ENCODE data around the gene CNNM4.

CNNM4 gene

GRCh38 chr2:96737831-96738230 lies 22.9 kb upstream of the CNNM4 start:
- no peak overlapping the region for H3K9ac ChIP-seq (ENCODE audit: low read length)
- H3K9me3 ChIP-seq (ENCODE audit: low read length) = no peaks in the 10 kb centered on the region
- H3K4me1 ChIP-seq (ENCODE audit: insufficient read depth, low read length) = peaks cover 14% of the 10 kb centered on the region

DNA sequence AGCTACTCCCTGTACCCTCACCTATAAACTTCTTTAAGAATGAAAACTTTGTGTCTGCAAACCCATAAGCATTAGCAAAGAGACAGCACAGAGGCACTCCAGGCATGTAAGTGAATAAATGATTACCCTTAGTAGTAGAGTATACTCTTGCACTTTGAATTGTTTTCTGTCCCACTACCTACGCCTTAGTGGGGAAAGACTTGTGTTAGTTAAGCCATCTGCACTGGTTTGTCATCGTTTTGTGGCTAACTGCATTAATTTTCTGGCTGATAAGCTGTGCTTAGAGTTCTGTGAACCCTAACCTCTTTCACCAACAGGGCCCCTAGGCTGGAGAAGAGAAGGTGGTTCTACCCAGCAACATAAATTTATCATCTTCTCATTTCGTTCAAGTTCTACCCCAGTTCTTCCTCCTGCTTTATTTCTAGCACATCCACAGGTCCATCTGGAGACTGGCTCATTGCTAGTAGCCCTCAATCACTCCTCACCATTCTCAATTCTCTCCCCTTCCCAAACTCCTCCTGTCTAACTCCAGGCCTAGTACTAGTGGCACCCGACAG lies 21.5 kb upstream of the CNNM4 start:
- Histone ChIP-seq H3K4me1 (ENCODE audit: insufficient read depth, low read length) (peaks cover 14% of the 10 kb centered on the region), H3K27me3 (ENCODE audit: control insufficient read depth in 1 of 2, insufficient read depth in 2 of 2, low read length in 2 of 2) (no peaks in the 10 kb centered on the region), H3K36me3 (ENCODE audit: insufficient read depth, low read length) (peaks cover 13% of the 10 kb centered on the region), H3K4me3 (ENCODE audit: low read depth in 1 of 2, low read length in 2 of 2) (peak overlapping the region; percentile 49 to 80), H3K9ac (ENCODE audit: low read length) (peak overlapping the region; percentile 73), H3K9me3 (ENCODE audit: low read length) (no peaks in the 10 kb centered on the region), H3K27ac (ENCODE audit: low read depth, low read length) (peak overlapping the region; percentile 28)

More at GRCh38 chr2:96737831-96738230, 22.9 kb upstream of the CNNM4 start:
- Histone ChIP-seq H3K27me3 (ENCODE audit: control insufficient read depth in 1 of 2, insufficient read depth in 2 of 2, low read length in 2 of 2) (no peaks in the 10 kb centered on the region), H3K4me3 (ENCODE audit: low read depth in 1 of 2, low read length in 2 of 2) (no peak overlapping the region), H3K36me3 (ENCODE audit: insufficient read depth, low read length) (peaks cover 26% of the 10 kb centered on the region), H3K27ac (ENCODE audit: low read depth, low read length) (no peak overlapping the region)

- H3K9ac ChIP-seq (ENCODE audit: low read length) = peak within 1 kb of the TSS; percentile 73
- H3K9me3 ChIP-seq (ENCODE audit: low read length) = no peaks in the 10 kb centered on the region
- peaks cover 14% of the 10 kb centered on the region for H3K4me1 ChIP-seq (ENCODE audit: insufficient read depth, low read length)
- peak within 1 kb of the TSS; percentile 49 to 80 for H3K4me3 ChIP-seq (ENCODE audit: low read depth in 1 of 2, low read length in 2 of 2)
- peaks cover 11% of the 10 kb centered on the region for H3K36me3 ChIP-seq (ENCODE audit: insufficient read depth, low read length)
- H3K27ac ChIP-seq (ENCODE audit: low read depth, low read length) = peak within 1 kb of the TSS; percentile 28
- H3K27me3 ChIP-seq (ENCODE audit: control insufficient read depth in 1 of 2, insufficient read depth in 2 of 2, low read length in 2 of 2) = no peaks in the 10 kb centered on the region
Observed at GRCh38 chr2:96739633-96740428, 20.9 kb upstream of the CNNM4 start, which contains the start of gene LMAN2L. Gene LMAN2L, minus strand, starts transcription at chr2:96740064. Its CDS starts 24 bp downstream, at chr2:96740040.

DNA sequence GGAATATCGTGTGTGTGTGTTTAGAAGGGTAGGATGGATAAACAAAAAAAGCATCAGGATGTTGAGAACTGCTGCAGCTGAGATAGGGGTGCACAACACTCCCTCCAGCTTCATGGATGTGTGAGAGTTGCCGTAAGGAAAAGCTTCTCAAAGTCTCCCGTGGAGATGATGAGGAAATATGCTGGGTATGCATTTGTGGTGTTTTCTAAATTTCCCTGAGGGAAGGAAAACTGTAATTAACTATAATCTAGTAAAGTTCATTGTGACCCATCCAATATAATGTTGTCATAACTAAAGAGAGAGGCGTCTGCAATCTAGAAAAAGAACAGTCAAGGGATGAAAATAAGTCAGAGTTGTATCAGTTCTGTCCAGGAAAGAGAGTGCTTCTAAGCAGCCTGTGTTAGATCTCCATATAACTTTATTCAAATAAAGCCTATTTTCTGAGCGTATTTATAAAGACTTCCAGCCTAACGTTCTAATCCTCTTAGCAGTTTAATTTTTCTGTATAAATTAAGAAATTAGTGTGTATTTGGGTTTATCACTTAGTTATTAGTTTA lies 13.6 kb upstream of the CNNM4 start:
- H3K36me3 ChIP-seq (ENCODE audit: insufficient read depth, low read length) = no peaks in the 10 kb centered on the region
- H3K4me3 ChIP-seq (ENCODE audit: low read depth in 1 of 2, low read length in 2 of 2) = no peak overlapping the region
- no peak overlapping the region for H3K9ac ChIP-seq (ENCODE audit: low read length)
- no peaks in the 10 kb centered on the region for H3K9me3 ChIP-seq (ENCODE audit: low read length)
- no peaks in the 10 kb centered on the region for H3K27me3 ChIP-seq (ENCODE audit: control insufficient read depth in 1 of 2, insufficient read depth in 2 of 2, low read length in 2 of 2)
- H3K4me1 ChIP-seq (ENCODE audit: insufficient read depth, low read length) = no peaks in the 10 kb centered on the region
- H3K27ac ChIP-seq (ENCODE audit: low read depth, low read length) = no peak overlapping the region

GRCh38 chr2:96751800-96752199 lies 8.9 kb upstream of the CNNM4 start:
- H3K4me3 ChIP-seq (ENCODE audit: low read depth in 1 of 2, low read length in 2 of 2) = no peak overlapping the region
- H3K27me3 ChIP-seq (ENCODE audit: control insufficient read depth in 1 of 2, insufficient read depth in 2 of 2, low read length in 2 of 2) = no peaks in the 10 kb centered on the region
- H3K9ac ChIP-seq (ENCODE audit: low read length) = no peak overlapping the region
- H3K9me3 ChIP-seq (ENCODE audit: low read length) = no peaks in the 10 kb centered on the region
- H3K27ac ChIP-seq (ENCODE audit: low read depth, low read length) = no peak overlapping the region
- no peaks in the 10 kb centered on the region for H3K36me3 ChIP-seq (ENCODE audit: insufficient read depth, low read length)
- no peaks in the 10 kb centered on the region for H3K4me1 ChIP-seq (ENCODE audit: insufficient read depth, low read length)

DNA sequence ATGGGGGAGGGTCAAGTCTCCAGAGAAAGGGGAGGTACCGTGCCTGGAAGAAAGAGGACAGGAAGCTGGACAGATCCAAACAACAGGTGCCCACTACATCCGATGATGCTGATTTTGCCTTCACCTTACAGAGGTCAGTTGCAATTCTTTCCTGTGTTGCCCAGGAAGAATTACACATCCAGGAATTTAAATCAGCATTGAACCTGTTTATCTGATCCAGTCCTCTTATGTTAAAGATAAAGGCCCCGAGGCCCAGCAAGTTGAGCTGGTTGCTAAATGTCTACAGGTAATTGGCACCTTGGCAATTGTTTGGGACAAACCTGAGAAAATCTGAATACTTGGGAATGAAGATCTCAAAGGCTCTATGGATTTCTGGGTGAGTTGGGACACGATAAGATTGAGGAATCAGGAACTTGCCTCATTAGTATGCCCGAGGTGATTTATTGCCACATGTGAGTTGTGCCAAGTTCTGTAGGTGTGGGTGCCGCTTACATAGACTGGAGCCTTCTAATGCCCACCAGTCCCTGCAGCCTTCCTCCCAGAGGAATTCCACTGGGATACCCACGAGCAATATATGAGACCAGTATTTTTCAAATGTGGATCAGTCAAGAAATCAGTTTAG lies 6.9 kb upstream of the CNNM4 start:
- Histone ChIP-seq H3K9me3 (ENCODE audit: low read length) (no peaks in the 10 kb centered on the region), H3K9ac (ENCODE audit: low read length) (no peak overlapping the region), H3K4me1 (ENCODE audit: insufficient read depth, low read length) (no peaks in the 10 kb centered on the region), H3K36me3 (ENCODE audit: insufficient read depth, low read length) (no peaks in the 10 kb centered on the region), H3K27ac (ENCODE audit: low read depth, low read length) (no peak overlapping the region), H3K4me3 (ENCODE audit: low read depth in 1 of 2, low read length in 2 of 2) (no peak overlapping the region), H3K27me3 (ENCODE audit: control insufficient read depth in 1 of 2, insufficient read depth in 2 of 2, low read length in 2 of 2) (no peaks in the 10 kb centered on the region)

DNA sequence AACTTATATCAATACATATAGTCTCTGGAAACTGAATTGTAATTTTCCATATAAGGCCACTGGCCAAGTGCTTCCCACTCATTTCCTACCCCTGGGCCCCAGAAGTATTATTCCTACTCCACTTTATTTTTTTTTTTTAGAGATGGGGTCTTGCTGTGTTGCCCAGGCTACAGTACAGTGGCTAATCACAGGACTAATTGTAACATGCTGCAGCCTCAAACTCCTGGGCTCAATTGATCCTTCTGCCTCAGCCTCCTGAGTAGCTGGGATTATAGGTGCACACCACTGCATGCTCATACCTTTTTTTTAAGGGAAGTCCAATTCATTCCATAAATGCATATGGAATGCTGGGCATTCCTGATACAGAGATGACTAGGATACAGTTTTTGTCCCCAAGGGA lies 6.4 kb upstream of the CNNM4 start:
- Histone ChIP-seq H3K9ac (ENCODE audit: low read length) (no peak overlapping the region), H3K4me1 (ENCODE audit: insufficient read depth, low read length) (no peaks in the 10 kb centered on the region), H3K4me3 (ENCODE audit: low read depth in 1 of 2, low read length in 2 of 2) (no peak overlapping the region), H3K9me3 (ENCODE audit: low read length) (no peaks in the 10 kb centered on the region), H3K27ac (ENCODE audit: low read depth, low read length) (no peak overlapping the region), H3K27me3 (ENCODE audit: control insufficient read depth in 1 of 2, insufficient read depth in 2 of 2, low read length in 2 of 2) (no peaks in the 10 kb centered on the region), H3K36me3 (ENCODE audit: insufficient read depth, low read length) (no peaks in the 10 kb centered on the region)

DNA sequence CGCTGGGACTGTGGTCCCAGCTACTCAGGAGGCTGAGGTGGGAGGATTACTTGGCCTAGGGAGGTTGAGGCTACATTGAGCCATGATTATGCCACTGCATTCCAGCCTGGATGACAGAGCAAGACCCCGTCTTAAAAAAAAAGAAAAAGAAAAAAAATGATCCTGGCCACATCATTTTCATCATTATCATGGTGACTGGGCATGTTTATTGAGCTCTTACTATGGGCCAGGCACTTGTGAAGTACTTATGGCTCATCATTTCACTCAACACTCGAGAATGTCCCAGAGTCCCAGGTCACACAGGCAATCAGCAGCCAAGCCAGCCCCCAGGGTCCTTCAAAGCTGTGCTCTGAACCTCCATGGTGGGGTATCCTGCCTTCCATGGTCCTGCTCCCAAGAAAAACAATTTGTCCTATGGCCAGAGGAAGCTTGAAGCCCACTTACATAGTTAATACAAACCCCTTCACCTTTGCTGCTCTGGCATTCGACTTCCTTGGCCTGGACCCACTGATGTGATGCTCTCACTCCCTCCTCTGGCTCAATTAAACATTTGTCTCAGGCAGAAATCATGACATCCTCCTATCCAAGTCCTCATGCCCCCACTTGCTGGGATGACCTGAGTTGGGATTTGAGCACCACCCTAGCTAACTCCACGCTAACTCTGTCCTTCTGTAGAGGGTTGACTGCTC lies 3.8 kb upstream of the CNNM4 start:
- no peaks in the 10 kb centered on the region for H3K9me3 ChIP-seq (ENCODE audit: low read length)
- H3K9ac ChIP-seq (ENCODE audit: low read length) = no peak overlapping the region
- H3K27ac ChIP-seq (ENCODE audit: low read depth, low read length) = no peak overlapping the region
- no peaks in the 10 kb centered on the region for H3K36me3 ChIP-seq (ENCODE audit: insufficient read depth, low read length)
- no peak overlapping the region for H3K4me3 ChIP-seq (ENCODE audit: low read depth in 1 of 2, low read length in 2 of 2)
- H3K4me1 ChIP-seq (ENCODE audit: insufficient read depth, low read length) = peaks cover 16% of the 10 kb centered on the region
- no peaks in the 10 kb centered on the region for H3K27me3 ChIP-seq (ENCODE audit: control insufficient read depth in 1 of 2, insufficient read depth in 2 of 2, low read length in 2 of 2)

GRCh38 chr2:96757477-96757860 lies 3.2 kb upstream of the CNNM4 start:
- H3K27me3 ChIP-seq (ENCODE audit: control insufficient read depth in 1 of 2, insufficient read depth in 2 of 2, low read length in 2 of 2) = no peaks in the 10 kb centered on the region
- H3K4me3 ChIP-seq (ENCODE audit: low read depth in 1 of 2, low read length in 2 of 2) = no peak overlapping the region
- H3K4me1 ChIP-seq (ENCODE audit: insufficient read depth, low read length) = peaks cover 21% of the 10 kb centered on the region
- H3K27ac ChIP-seq (ENCODE audit: low read depth, low read length) = no peak overlapping the region
- H3K9ac ChIP-seq (ENCODE audit: low read length) = no peak overlapping the region
- no peaks in the 10 kb centered on the region for H3K36me3 ChIP-seq (ENCODE audit: insufficient read depth, low read length)
- no peaks in the 10 kb centered on the region for H3K9me3 ChIP-seq (ENCODE audit: low read length)

DNA sequence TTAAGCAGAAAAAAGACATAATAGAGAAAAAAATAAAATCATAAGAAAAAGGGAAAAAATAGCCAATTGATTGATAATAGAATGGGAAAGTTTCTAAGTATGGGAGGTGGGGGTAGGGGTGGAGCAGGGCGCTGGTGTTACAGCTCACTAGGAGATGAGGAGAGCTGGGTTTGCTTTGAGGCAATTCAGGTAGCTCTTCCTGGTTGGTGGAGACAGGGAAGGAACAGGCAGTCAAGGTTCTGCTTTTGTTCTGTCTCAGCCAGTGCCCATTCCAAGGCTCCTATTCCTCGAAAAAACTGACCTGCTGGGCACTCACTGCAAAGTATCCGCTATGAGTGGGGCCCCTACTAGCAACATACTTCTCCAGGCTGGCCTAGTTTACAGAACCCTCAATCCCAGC lies 1.7 kb upstream of the CNNM4 start:
- peaks cover 36% of the 10 kb centered on the region for H3K4me1 ChIP-seq (ENCODE audit: insufficient read depth, low read length)
- no peak overlapping the region for H3K4me3 ChIP-seq (ENCODE audit: low read depth in 1 of 2, low read length in 2 of 2)
- H3K36me3 ChIP-seq (ENCODE audit: insufficient read depth, low read length) = no peaks in the 10 kb centered on the region
- H3K9ac ChIP-seq (ENCODE audit: low read length) = no peak overlapping the region
- H3K27ac ChIP-seq (ENCODE audit: low read depth, low read length) = no peak overlapping the region
- no peaks in the 10 kb centered on the region for H3K9me3 ChIP-seq (ENCODE audit: low read length)
- H3K27me3 ChIP-seq (ENCODE audit: control insufficient read depth in 1 of 2, insufficient read depth in 2 of 2, low read length in 2 of 2) = no peaks in the 10 kb centered on the region

DNA sequence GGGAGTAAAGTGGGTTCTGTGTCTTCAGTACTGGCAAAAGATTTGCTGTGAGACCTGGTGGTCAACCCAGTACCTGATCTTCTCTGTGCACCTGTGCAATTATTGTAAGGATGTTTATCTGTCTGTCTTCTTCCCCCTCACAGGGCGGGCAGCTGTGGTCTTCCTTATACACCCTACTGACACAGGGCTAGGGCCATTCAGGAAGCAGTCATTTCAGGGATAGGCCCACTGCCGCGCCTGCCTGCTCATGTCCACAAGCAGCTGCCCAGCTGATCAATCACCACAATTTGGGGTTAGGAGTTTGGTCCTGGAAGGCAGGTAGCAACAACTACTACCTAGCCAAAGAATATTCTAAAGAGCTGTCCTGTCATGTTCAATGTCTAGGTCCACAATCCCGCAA lies 1.2 kb upstream of the CNNM4 start:
- no peaks in the 10 kb centered on the region for H3K27me3 ChIP-seq (ENCODE audit: control insufficient read depth in 1 of 2, insufficient read depth in 2 of 2, low read length in 2 of 2)
- H3K9me3 ChIP-seq (ENCODE audit: low read length) = no peaks in the 10 kb centered on the region
- peaks cover 42% of the 10 kb centered on the region for H3K4me1 ChIP-seq (ENCODE audit: insufficient read depth, low read length)
- no peaks in the 10 kb centered on the region for H3K36me3 ChIP-seq (ENCODE audit: insufficient read depth, low read length)
- no peak overlapping the region for H3K27ac ChIP-seq (ENCODE audit: low read depth, low read length)
- no peak overlapping the region for H3K9ac ChIP-seq (ENCODE audit: low read length)
- H3K4me3 ChIP-seq (ENCODE audit: low read depth in 1 of 2, low read length in 2 of 2) = no peak overlapping the region

Measured in muscle layer of colon (tissue), 2 donors.